Keratinocyte (primary cell): Measurements from ENCODE around the gene SLC27A4.

Source experiments
- EZH2 ChIP-seq: IDR thresholded peaks from one replicate; pipeline ENCODE4 v1.6.1; 2012; ENCODE audit warnings: inconsistent platforms, mild to moderate bottlenecking, low read length, moderate library complexity
- TF ChIP-seq, protein P1 (sequence below), 3 experiments: IDR thresholded peaks in 1 of 3; conservative IDR thresholded peaks in 1 of 3; optimal IDR thresholded peaks in 1 of 3; 2 replicates in 2 of 3; 3 replicates in 1 of 3; pipeline versions ENCODE3 to v1.5.1; 2011; ENCODE audit warnings: low read length in 3 of 3, mild to moderate bottlenecking in 3 of 3, moderate library complexity in 2 of 3, control low read depth in 1 of 3, inconsistent platforms in 1 of 3; ENCODE audit not compliant: insufficient read depth in 2 of 3; ENCODE audit errors: extremely low read depth in 1 of 3

DNA sequence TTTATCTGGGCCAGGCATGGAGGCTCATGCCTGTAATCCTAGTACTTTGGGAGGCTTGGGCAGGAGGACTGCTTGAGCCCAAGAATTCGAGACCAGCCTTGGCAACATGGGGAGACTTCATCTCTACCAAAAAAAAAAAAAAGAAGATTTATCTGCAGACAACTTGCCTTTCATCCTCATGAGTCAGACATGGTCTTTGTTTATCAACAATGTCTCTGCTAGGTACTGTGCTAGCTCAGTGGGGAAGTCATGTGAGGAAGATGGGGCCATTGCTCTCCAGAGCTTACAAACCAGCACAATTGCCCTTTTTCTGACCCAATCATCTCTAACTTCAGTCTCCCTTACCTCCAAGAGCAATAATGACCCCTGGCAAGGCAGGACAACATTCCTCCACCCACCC lies 32.5 kb downstream of the SLC27A4 start:
- TF ChIP-seq, protein P1, sequence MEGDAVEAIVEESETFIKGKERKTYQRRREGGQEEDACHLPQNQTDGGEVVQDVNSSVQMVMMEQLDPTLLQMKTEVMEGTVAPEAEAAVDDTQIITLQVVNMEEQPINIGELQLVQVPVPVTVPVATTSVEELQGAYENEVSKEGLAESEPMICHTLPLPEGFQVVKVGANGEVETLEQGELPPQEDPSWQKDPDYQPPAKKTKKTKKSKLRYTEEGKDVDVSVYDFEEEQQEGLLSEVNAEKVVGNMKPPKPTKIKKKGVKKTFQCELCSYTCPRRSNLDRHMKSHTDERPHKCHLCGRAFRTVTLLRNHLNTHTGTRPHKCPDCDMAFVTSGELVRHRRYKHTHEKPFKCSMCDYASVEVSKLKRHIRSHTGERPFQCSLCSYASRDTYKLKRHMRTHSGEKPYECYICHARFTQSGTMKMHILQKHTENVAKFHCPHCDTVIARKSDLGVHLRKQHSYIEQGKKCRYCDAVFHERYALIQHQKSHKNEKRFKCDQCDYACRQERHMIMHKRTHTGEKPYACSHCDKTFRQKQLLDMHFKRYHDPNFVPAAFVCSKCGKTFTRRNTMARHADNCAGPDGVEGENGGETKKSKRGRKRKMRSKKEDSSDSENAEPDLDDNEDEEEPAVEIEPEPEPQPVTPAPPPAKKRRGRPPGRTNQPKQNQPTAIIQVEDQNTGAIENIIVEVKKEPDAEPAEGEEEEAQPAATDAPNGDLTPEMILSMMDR (optimal IDR thresholded peaks at IDR 0.05 in 1 of 3, IDR thresholded peaks at IDR 0.05 in 1 of 3, conservative IDR thresholded peaks at IDR 0.05 in 1 of 3; ENCODE audit: extremely low read depth in 1 of 3, insufficient read depth in 2 of 3, low read length in 3 of 3), result no peak
- no peak for TF ChIP-seq EZH2
